Tibial nerve (tissue), 4 donors: ENCODE data around the gene GPR146. TPM values are rescaled to one million over a fixed set of nuclear protein-coding genes. Genes with fewer than 3 reads are reported as not detected.
A peak's percentile ranks its signal among the peaks of the same experiment; 100 is the strongest.

Experiments
- DNase-seq, 2 donors: peaks; one replicate each; pipeline ENCODE4 v3.0.0-alpha.2; 2019; ENCODE audit warnings: low spot score in 2 of 2
- H3K27ac ChIP-seq, 4 donors: fragments of 200-600 bp; sonication (generic) in 3 of 4; one replicate each; pipeline ENCODE4 v1.5.1; 2017 to 2019; ENCODE audit warnings: mild to moderate bottlenecking in 1 of 4
- H3K27me3 ChIP-seq, 2 donors: fragments of 200-600 bp; sonication (generic) in 1 of 2; one replicate each; pipeline versions ENCODE4 v1.5.1 to v1.6.0; 2017 to 2019
- H3K36me3 ChIP-seq, 3 donors: fragments of 200-600 bp; sonication (generic); one replicate each; pipeline ENCODE4 v1.5.1; 2018 to 2019
- H3K4me1 ChIP-seq, 4 donors: fragments of 200-600 bp; sonication (generic) in 3 of 4; one replicate each; pipeline ENCODE4 v1.5.1; 2017 to 2019
- H3K4me3 ChIP-seq, 4 donors: fragments of 200-600 bp; sonication (generic) in 3 of 4; one replicate each; pipeline ENCODE4 v1.5.1; 2017 to 2019; ENCODE audit warnings: mild to moderate bottlenecking in 1 of 4, moderate library complexity in 1 of 4
- H3K9me3 ChIP-seq, 4 donors: fragments of 200-600 bp; sonication (generic) in 3 of 4; one replicate each; pipeline ENCODE4 v1.5.1; 2017 to 2019
- EP300 ChIP-seq, 2 donors: sonication (generic); formaldehyde crosslinking; IDR thresholded peaks; one replicate each; pipeline ENCODE4 v1.6.1; 2017; ENCODE audit warnings: antibody characterized with exemption in 2 of 2, mild to moderate bottlenecking in 1 of 2
- POLR2A ChIP-seq, 2 donors: fragments of 450-650 bp; IDR thresholded peaks; one replicate each; pipeline ENCODE4 v1.6.1; 2017; ENCODE audit warnings: antibody characterized with exemption in 2 of 2, mild to moderate bottlenecking in 2 of 2, moderate library complexity in 2 of 2
- WGBS, 2 donors: methylation state at CpG; one replicate each; pipeline ENCODE4 v1.1.5; 2018; 5-methylcytosine and 5-hydroxymethylcytosine counted together
- total RNA-seq, 4 donors: library from RNA; depleted of rRNA; stranded (reverse); fragments of >200 nt; gene quantifications; one replicate each; pipeline ENCODE4 v1.1.0, GENCODE V29; 2016
- TF ChIP-seq, protein P1 (sequence below), 5 experiments: fragments of 200-600 bp in 3 of 5; fragments of 450-650 bp in 2 of 5; sonication (generic) in 3 of 5; IDR thresholded peaks; one replicate each; pipeline ENCODE4 v1.5.1; 2016 to 2019; ENCODE audit warnings: antibody characterized with exemption in 5 of 5, mild to moderate bottlenecking in 3 of 5, moderate library complexity in 2 of 5

The GPR146 gene
- total RNA-seq, 4 donors from 2014 or later = 27.8 to 91.8 (median 59.1) TPM

DNA sequence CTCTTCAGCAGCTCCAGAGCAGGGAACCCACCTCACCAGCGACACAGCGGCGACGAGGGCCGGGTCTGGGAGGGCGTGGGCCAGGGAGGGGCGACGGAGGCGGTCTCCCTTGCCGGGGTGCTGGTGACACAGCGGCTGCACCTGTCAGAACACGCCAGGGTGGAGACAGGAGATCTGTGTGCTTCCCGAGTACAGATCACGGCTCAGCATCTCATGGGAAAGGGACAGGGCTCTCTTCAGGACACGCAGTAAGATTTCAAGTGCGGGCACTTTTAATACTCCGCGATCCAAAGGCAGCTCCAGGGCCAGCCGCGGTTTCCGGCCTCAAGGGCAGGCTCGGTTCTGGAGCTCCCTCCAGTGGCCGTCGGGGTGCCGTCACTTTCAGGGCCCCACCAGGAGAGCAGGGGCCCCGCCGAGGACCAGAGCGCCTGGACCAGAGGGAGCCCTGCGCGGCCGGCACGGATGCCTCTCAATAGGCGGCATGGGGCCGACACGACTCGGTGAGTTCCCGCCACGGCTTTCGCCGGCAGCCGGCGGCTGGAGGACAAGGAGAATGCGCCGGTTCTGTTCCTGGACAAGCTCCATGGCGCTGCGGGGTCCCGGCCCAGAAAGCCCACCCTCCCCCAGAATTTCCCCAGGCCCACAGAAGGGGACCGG lies 21.4 kb downstream of the GPR146 start:
- no peaks in the 10 kb centered on the region for H3K9me3 ChIP-seq
- H3K36me3 ChIP-seq = no peaks in the 10 kb centered on the region
- peaks cover 0 to 23% (median 15%) of the 10 kb centered on the region in 4 donors for H3K4me1 ChIP-seq
- no peaks in the 10 kb centered on the region for H3K27me3 ChIP-seq
- peak overlapping the region in 1 of 4 donors; percentile 41 for H3K27ac ChIP-seq
- peak; percentile 76 to 84 for DNase-seq
- TF ChIP-seq, protein P1, sequence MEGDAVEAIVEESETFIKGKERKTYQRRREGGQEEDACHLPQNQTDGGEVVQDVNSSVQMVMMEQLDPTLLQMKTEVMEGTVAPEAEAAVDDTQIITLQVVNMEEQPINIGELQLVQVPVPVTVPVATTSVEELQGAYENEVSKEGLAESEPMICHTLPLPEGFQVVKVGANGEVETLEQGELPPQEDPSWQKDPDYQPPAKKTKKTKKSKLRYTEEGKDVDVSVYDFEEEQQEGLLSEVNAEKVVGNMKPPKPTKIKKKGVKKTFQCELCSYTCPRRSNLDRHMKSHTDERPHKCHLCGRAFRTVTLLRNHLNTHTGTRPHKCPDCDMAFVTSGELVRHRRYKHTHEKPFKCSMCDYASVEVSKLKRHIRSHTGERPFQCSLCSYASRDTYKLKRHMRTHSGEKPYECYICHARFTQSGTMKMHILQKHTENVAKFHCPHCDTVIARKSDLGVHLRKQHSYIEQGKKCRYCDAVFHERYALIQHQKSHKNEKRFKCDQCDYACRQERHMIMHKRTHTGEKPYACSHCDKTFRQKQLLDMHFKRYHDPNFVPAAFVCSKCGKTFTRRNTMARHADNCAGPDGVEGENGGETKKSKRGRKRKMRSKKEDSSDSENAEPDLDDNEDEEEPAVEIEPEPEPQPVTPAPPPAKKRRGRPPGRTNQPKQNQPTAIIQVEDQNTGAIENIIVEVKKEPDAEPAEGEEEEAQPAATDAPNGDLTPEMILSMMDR (IDR thresholded peaks at IDR 0.05) = peak; percentile 94 to 99 (median 97)
- TF ChIP-seq POLR2A (IDR thresholded peaks at IDR 0.05) = no peak
- TF ChIP-seq EP300 (IDR thresholded peaks at IDR 0.05) = peak; percentile 16 to 53
- H3K4me3 ChIP-seq = peak overlapping the region in 3 of 4 donors; percentile 17 to 27 (median 24)
- 12 to 13% methylated on average over 28 to 47 of the region's 48 CpGs for WGBS, 2 donors

DNA sequence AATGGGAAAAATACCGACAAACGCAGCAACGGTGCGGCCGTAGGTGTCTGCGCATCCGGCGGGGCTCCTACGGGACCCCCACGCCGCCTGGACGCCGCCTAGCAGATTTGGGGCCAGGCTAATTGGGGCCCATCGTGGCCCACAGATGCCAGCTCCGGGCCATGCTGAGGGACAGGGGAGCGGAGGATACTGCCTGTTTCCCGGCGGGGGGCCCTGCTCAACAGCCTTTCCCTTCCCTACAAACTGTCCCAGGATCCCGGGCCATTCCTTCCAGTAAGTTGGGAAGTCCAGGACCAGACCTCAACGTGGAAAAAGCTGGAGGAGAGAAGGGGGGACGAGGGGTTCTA lies 21.9 kb downstream of the GPR146 start:
- no peak overlapping the region for H3K4me3 ChIP-seq
- WGBS, 2 donors = 67 to 80% methylated on average over 19 of the region's 21 CpGs

DNA sequence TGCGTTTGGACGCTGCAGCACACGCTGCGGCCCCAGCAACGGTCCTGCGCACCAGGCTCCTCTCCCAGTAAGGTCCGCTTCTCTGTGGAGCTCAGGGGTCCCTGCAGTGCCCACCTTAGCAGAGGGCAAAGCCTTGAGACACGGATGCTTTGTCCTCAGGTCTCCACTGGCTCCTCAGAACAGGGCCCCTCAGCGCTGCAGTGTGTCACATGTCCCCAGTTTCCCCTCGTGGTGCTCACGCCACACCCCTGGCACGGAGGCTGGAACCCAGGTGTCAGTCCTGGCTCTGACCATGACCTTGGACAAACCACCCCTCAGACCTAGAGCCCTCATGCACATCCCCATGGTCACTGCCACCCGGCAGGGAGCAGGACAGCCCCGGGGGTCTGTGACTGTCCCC lies 23.7 kb downstream of the GPR146 start:
- no peak overlapping the region for H3K4me3 ChIP-seq
- no peak for DNase-seq
- H3K4me1 ChIP-seq = peaks cover 0 to 17% (median 11%) of the 10 kb centered on the region in 4 donors
- H3K27ac ChIP-seq = no peak overlapping the region
- H3K9me3 ChIP-seq = no peaks in the 10 kb centered on the region
- TF ChIP-seq, protein P1 (IDR thresholded peaks at IDR 0.05) = no peak
- WGBS, 2 donors = 85 to 86% methylated on average over 12 to 14 of the region's 14 CpGs
- H3K27me3 ChIP-seq = no peaks in the 10 kb centered on the region
- H3K36me3 ChIP-seq = no peaks in the 10 kb centered on the region

More for the DNA sequence above, 21.9 kb downstream of the GPR146 start:
- H3K36me3 ChIP-seq = no peaks in the 10 kb centered on the region
- H3K9me3 ChIP-seq = no peaks in the 10 kb centered on the region
- no peaks in the 10 kb centered on the region for H3K27me3 ChIP-seq
- TF ChIP-seq POLR2A (IDR thresholded peaks at IDR 0.05) = no peak
- TF ChIP-seq EP300 (IDR thresholded peaks at IDR 0.05) = no peak
- TF ChIP-seq, protein P1 (IDR thresholded peaks at IDR 0.05) = no peak
- DNase-seq = no peak
- H3K27ac ChIP-seq = no peak overlapping the region
- peaks cover 0 to 18% (median 11%) of the 10 kb centered on the region in 4 donors for H3K4me1 ChIP-seq

DNA sequence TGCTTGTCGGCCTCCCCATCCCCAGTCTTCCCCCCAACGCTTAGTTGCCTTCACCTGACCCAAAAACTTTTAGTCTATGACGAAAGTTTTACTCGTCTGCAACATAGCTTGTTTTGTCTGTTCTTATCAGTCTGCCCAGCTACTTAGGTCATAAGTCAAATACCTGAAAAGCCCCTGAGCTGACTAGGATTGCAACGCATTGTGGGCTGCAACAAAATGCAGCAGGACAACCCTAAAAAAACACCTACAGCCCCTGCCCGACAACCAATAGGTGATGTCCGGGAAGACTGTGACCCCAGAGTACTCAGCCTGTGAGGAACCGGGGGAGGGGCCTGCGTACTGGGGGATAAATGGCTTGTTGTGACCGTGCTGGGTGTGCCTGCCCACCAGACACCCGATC lies 24.3 kb downstream of the GPR146 start:
- no peak overlapping the region for H3K27ac ChIP-seq
- TF ChIP-seq POLR2A (IDR thresholded peaks at IDR 0.05) = no peak
- TF ChIP-seq, protein P1 (IDR thresholded peaks at IDR 0.05) = no peak
- no peak for TF ChIP-seq EP300 (IDR thresholded peaks at IDR 0.05)
- H3K27me3 ChIP-seq = no peaks in the 10 kb centered on the region
- H3K4me1 ChIP-seq = peaks cover 0 to 17% (median 11%) of the 10 kb centered on the region in 4 donors
- H3K9me3 ChIP-seq = no peaks in the 10 kb centered on the region
- WGBS, 2 donors = 72 to 81% methylated on average over 11 of the region's 11 CpGs
- no peaks in the 10 kb centered on the region for H3K36me3 ChIP-seq
- no peak for DNase-seq
- H3K4me3 ChIP-seq = no peak overlapping the region

DNA sequence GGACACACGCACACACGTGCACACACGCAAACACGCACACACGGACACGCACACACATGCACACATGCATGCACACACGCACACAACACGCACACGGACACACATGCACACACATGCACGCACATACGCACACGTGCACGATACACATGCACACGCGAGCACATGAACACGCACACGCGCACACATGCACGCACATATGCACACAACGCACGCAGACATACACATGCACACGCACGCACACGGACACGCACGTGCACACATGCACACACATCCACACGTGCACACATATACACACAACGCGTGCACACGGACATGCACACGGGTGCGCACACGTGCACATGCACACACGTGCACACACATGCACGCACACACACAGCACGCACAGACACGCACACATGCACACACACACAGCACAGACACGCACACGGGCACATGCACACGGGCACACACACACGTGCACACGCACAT lies 26.2 kb downstream of the GPR146 start:
- H3K27ac ChIP-seq = no peak overlapping the region
- 90 to 97% methylated on average over 40 to 42 of the region's 42 CpGs for WGBS, 2 donors
- no peak for DNase-seq
- no peaks in the 10 kb centered on the region for H3K27me3 ChIP-seq
- no peaks in the 10 kb centered on the region for H3K36me3 ChIP-seq
- H3K9me3 ChIP-seq = no peaks in the 10 kb centered on the region
- peaks cover 0 to 6% (median 3%) of the 10 kb centered on the region in 4 donors for H3K4me1 ChIP-seq
- no peak for TF ChIP-seq POLR2A (IDR thresholded peaks at IDR 0.05)
- no peak overlapping the region for H3K4me3 ChIP-seq
